ENCODE results near the gene MIER2. TPM values are rescaled to one million over a fixed set of nuclear protein-coding genes. Genes with fewer than 3 reads are reported as not detected.
"Not testable (repeated sequence)": the region's sequence is repeated elsewhere in the genome, so short reads cannot be mapped to it uniquely, and the experiment has no call there.

MIER2 gene
- total RNA-seq, 1 donor from 2014 or later = 21.8 TPM

GRCh38 chr19:277581-278165 is 66.9 kb downstream of the MIER2 start:
- no peak for DNase-seq (ENCODE audit: low spot score)
- intact Hi-C loops (cut with DNase I) = no loop called here

GRCh38 chr19:277131-277530 is 67.5 kb downstream of the MIER2 start:
- DNase-seq (ENCODE audit: low spot score) = no peak
- intact Hi-C loops (cut with DNase I) = no loop called here

GRCh38 chr19:275958-276646 is 68.5 kb downstream of the MIER2 start:
- intact Hi-C loops (cut with DNase I) = no loop called here
- no peak for DNase-seq (ENCODE audit: low spot score)

- DNase-seq (ENCODE audit: low spot score) = no peak
- intact Hi-C loops (cut with DNase I) = no loop called here
These were observed 69.6 kb downstream of the MIER2 start for GRCh38 chr19:275000-275399.

GRCh38 chr19:273393-273792 is 71.2 kb downstream of the MIER2 start:
- intact Hi-C loops (cut with DNase I) = no loop called here
- DNase-seq (ENCODE audit: low spot score) = no peak

GRCh38 chr19:271856-272255 is 72.7 kb downstream of the MIER2 start:
- DNase-seq (ENCODE audit: low spot score) = no peak
- intact Hi-C loops (cut with DNase I) = no loop called here

GRCh38 chr19:270766-271318 is 73.8 kb downstream of the MIER2 start:
- intact Hi-C loops (cut with DNase I); DNase-seq (ENCODE audit: low spot score): not testable (repeated sequence)

- intact Hi-C loops (cut with DNase I) = no loop called here
- no peak for DNase-seq (ENCODE audit: low spot score)
These were observed 75.4 kb downstream of the MIER2 start for GRCh38 chr19:269241-269640.

GRCh38 chr19:262125-262524 is 82.5 kb downstream of the MIER2 start:
- no peak for DNase-seq (ENCODE audit: low spot score)
- intact Hi-C loops (cut with DNase I) = no loop called here

GRCh38 chr19:256804-257203 is 87.8 kb downstream of the MIER2 start:
- intact Hi-C loops (cut with DNase I) = not testable (repeated sequence)

More at GRCh38 chr19:256804-257203, 87.8 kb downstream of the MIER2 start:
- DNase-seq (ENCODE audit: low spot score) = not testable (repeated sequence)

Other genes with a start within 250 kb of the MIER2 start
- gene OR4F17, start 237.7 kb downstream of the MIER2 start, total RNA-seq = not detected
- gene PLPP2, start 53.4 kb downstream of the MIER2 start, total RNA-seq = 0.81 TPM
- gene C2CD4C, start 64.4 kb upstream of the MIER2 start, total RNA-seq = 2.7 TPM
- gene SHC2, start 116.2 kb upstream of the MIER2 start, total RNA-seq = 16.8 TPM
- 0.40 TPM for gene MADCAM1, start 151.7 kb upstream of the MIER2 start, total RNA-seq
- gene TPGS1, start 162.7 kb upstream of the MIER2 start, total RNA-seq = 11.2 TPM
- gene CDC34, start 187.0 kb upstream of the MIER2 start, total RNA-seq = 78.2 TPM
- 0.43 TPM for gene GZMM, start 199.3 kb upstream of the MIER2 start, total RNA-seq
- 1,183 TPM for gene BSG, start 227.8 kb upstream of the MIER2 start, total RNA-seq
- gene HCN2, start 245.1 kb upstream of the MIER2 start, total RNA-seq = 12.0 TPM